Activated naive CD4-positive, alpha-beta T cell treated with anti-CD3 and anti-CD28 coated beads for 36 hours (primary cell): ENCODE measurements around the gene NVL. TPM values are rescaled to one million over a fixed set of nuclear protein-coding genes. Genes with fewer than 3 reads are reported as not detected.
"Not testable (repeated sequence)": the region's sequence is repeated elsewhere in the genome, so short reads cannot be mapped to it uniquely, and the experiment has no call there.

ENCODE experiments used
- CTCF ChIA-PET: fragments of 350-600 bp; sonication (Branson Sonifier 250); formaldehyde crosslinking; loops from one replicate; lab custom pipeline; 2021; ENCODE audit warnings: antibody characterized with exemption; lab: Charles Lee
- DNase-seq: peaks from one replicate; pipeline ENCODE4 v3.0.0-alpha.2; 2020
- H3K27ac Mint-ChIP-seq: one replicate; pipeline ENCODE4 v1.8.0; 2021; ENCODE audit warnings: mild to moderate bottlenecking, mixed read lengths
- H3K27me3 Mint-ChIP-seq: one replicate; pipeline ENCODE4 v1.8.0; 2021; ENCODE audit warnings: low read depth, mixed read lengths
- H3K36me3 Mint-ChIP-seq: one replicate; pipeline ENCODE4 v1.8.0; 2021; ENCODE audit warnings: low read depth, mixed read lengths
- H3K4me1 Mint-ChIP-seq: one replicate; pipeline ENCODE4 v1.8.0; 2021; ENCODE audit warnings: low read depth, mixed read lengths
- H3K4me3 Mint-ChIP-seq: one replicate; pipeline ENCODE4 v1.8.0; 2021; ENCODE audit warnings: mild to moderate bottlenecking, moderate library complexity, mixed read lengths
- H3K9me3 Mint-ChIP-seq: one replicate; pipeline ENCODE4 v1.8.0; 2021; ENCODE audit warnings: mixed read lengths
- intact Hi-C: fragments of 100-400 bp; cut with micrococcal nuclease; formaldehyde crosslinking; loops from one replicate; pipeline ENCODE4 v1.15.1; 2023
- total RNA-seq, 2 experiments: library from RNA; stranded (reverse); gene quantifications; one replicate each; pipeline ENCODE4 v1.2.3, GENCODE V29; 2021

Gene NVL
- total RNA-seq, 2 experiments from 2014 or later, result 26.7 to 29.9 TPM

GRCh38 chr1:224353975-224354925 lies 24.3 kb upstream of the NVL start:
- H3K27ac Mint-ChIP-seq, result no peak overlapping the region

GRCh38 chr1:224352436-224353085 lies 22.6 kb upstream of the NVL start:
- peaks cover 16% of the 10 kb centered on the region for H3K4me1 Mint-ChIP-seq
- H3K9me3 Mint-ChIP-seq, intact Hi-C loops, H3K27me3 Mint-ChIP-seq, H3K36me3 Mint-ChIP-seq, H3K4me3 Mint-ChIP-seq, H3K27ac Mint-ChIP-seq, DNase-seq: not testable (repeated sequence)
- CTCF ChIA-PET, result interaction anchor here (0.6 to 1.7 kb wide), 3 partner anchors 18 to 720 kb away, joined by 3 to 4 read pairs (median 3); partner anchors contain the start of gene NVL

More at GRCh38 chr1:224353975-224354925, 24.3 kb upstream of the NVL start:
- intact Hi-C loops, result no loop called here
- Mint-ChIP-seq H3K27me3 (no peaks in the 10 kb centered on the region), H3K4me1 (peaks cover 23% of the 10 kb centered on the region), H3K9me3 (no peaks in the 10 kb centered on the region), H3K36me3 (peaks cover 2% of the 10 kb centered on the region), H3K4me3 (no peak overlapping the region)
- DNase-seq, result no peak
- CTCF ChIA-PET, result no interaction called here

- intact Hi-C loops, CTCF ChIA-PET, H3K4me3 Mint-ChIP-seq, DNase-seq, H3K27me3 Mint-ChIP-seq, H3K9me3 Mint-ChIP-seq, H3K36me3 Mint-ChIP-seq: not testable (repeated sequence)
- peak overlapping the region; percentile 50 for H3K27ac Mint-ChIP-seq
- H3K4me1 Mint-ChIP-seq, result peaks cover 14% of the 10 kb centered on the region
Observed at GRCh38 chr1:224349716-224350115, 19.7 kb upstream of the NVL start.

GRCh38 chr1:224348137-224348536 lies 18.2 kb upstream of the NVL start:
- Mint-ChIP-seq H3K27ac (no peak overlapping the region), H3K27me3 (no peaks in the 10 kb centered on the region), H3K9me3 (peaks cover 8% of the 10 kb centered on the region), H3K36me3 (peaks cover 3% of the 10 kb centered on the region), H3K4me1 (peaks cover 14% of the 10 kb centered on the region), H3K4me3 (no peak overlapping the region)
- DNase-seq, result no peak
- CTCF ChIA-PET, result no interaction called here
- intact Hi-C loops, result no loop called here

GRCh38 chr1:224343679-224344078 lies 13.7 kb upstream of the NVL start:
- intact Hi-C loops, result loop anchor here (2.0 kb wide), 1 partner anchor 33 kb away; no protein-coding TSS in a partner anchor
- no peak for DNase-seq
- no peak overlapping the region for H3K4me3 Mint-ChIP-seq
- CTCF ChIA-PET, result interaction anchor here (0.7 kb wide), 1 partner anchor 64 kb away, joined by 3 read pairs; no protein-coding TSS in a partner anchor
- H3K4me1 Mint-ChIP-seq, result peaks cover 13% of the 10 kb centered on the region
- peaks cover 15% of the 10 kb centered on the region for H3K9me3 Mint-ChIP-seq
- peaks cover 3% of the 10 kb centered on the region for H3K36me3 Mint-ChIP-seq
- H3K27ac Mint-ChIP-seq, result no peak overlapping the region
- H3K27me3 Mint-ChIP-seq, result no peaks in the 10 kb centered on the region

- H3K4me1 Mint-ChIP-seq, CTCF ChIA-PET, H3K36me3 Mint-ChIP-seq, H3K27me3 Mint-ChIP-seq, H3K27ac Mint-ChIP-seq: not testable (repeated sequence)
- peak; percentile 62 for DNase-seq
- intact Hi-C loops, result loop anchor here (1.0 kb wide), 1 partner anchor 16 kb away; the partner anchor contains the start of gene CNIH4
- Mint-ChIP-seq H3K4me3 (peak overlapping the region; percentile 72), H3K9me3 (peaks cover 15% of the 10 kb centered on the region)
Observed at GRCh38 chr1:224340453-224341384, 10.7 kb upstream of the NVL start.

GRCh38 chr1:224339442-224340033 lies 9.6 kb upstream of the NVL start:
- CTCF ChIA-PET, result interaction anchor here (1.1 kb wide), 1 partner anchor 120 kb away, joined by 3 read pairs; no protein-coding TSS in a partner anchor
- no peak for DNase-seq
- no peak overlapping the region for H3K4me3 Mint-ChIP-seq
- peaks cover 3% of the 10 kb centered on the region for H3K4me1 Mint-ChIP-seq
- peaks cover 3% of the 10 kb centered on the region for H3K36me3 Mint-ChIP-seq
- peaks cover 15% of the 10 kb centered on the region for H3K9me3 Mint-ChIP-seq
- H3K27ac Mint-ChIP-seq, result no peak overlapping the region
- intact Hi-C loops, result loop anchor here (10.0 kb wide), 1 partner anchor 1205 kb away; no protein-coding TSS in a partner anchor
- no peaks in the 10 kb centered on the region for H3K27me3 Mint-ChIP-seq

GRCh38 chr1:224338150-224338838 lies 8.3 kb upstream of the NVL start:
- CTCF ChIA-PET, result interaction anchor here (1.1 kb wide), 1 partner anchor 122 kb away, joined by 3 read pairs; no protein-coding TSS in a partner anchor
- DNase-seq, result no peak
- H3K36me3 Mint-ChIP-seq, result no peaks in the 10 kb centered on the region
- no peaks in the 10 kb centered on the region for H3K27me3 Mint-ChIP-seq
- peaks cover 14% of the 10 kb centered on the region for H3K4me1 Mint-ChIP-seq
- no peak overlapping the region for H3K27ac Mint-ChIP-seq
- H3K9me3 Mint-ChIP-seq, result peaks cover 8% of the 10 kb centered on the region
- no peak overlapping the region for H3K4me3 Mint-ChIP-seq
- intact Hi-C loops, result loop anchor here (10.0 kb wide), 1 partner anchor 1203 kb away; no protein-coding TSS in a partner anchor

- Mint-ChIP-seq H3K4me3 (no peak overlapping the region), H3K4me1 (peaks cover 20% of the 10 kb centered on the region), H3K27ac (peak overlapping the region; percentile 47), H3K27me3 (no peaks in the 10 kb centered on the region), H3K36me3 (no peaks in the 10 kb centered on the region), H3K9me3 (no peaks in the 10 kb centered on the region)
- no peak for DNase-seq
- CTCF ChIA-PET, result interaction anchor here (0.7 to 2.1 kb wide), 11 partner anchors 11 to 638 kb away, joined by 3 to 21 read pairs (median 3); partner anchors contain the start of gene FBXO28
- intact Hi-C loops, result loop anchor here (1.0 to 10.0 kb wide), 6 partner anchors 49 to 1199 kb away; no protein-coding TSS in a partner anchor
Observed at GRCh38 chr1:224333939-224334786, 4.2 kb upstream of the NVL start.

GRCh38 chr1:224333309-224333926 lies 3.4 kb upstream of the NVL start:
- no peaks in the 10 kb centered on the region for H3K27me3 Mint-ChIP-seq
- CTCF ChIA-PET, result interaction anchor here (0.7 to 2.1 kb wide), 10 partner anchors 11 to 638 kb away, joined by 3 to 21 read pairs (median 3); partner anchors contain the start of gene FBXO28
- no peak overlapping the region for H3K27ac Mint-ChIP-seq
- no peaks in the 10 kb centered on the region for H3K36me3 Mint-ChIP-seq
- no peaks in the 10 kb centered on the region for H3K9me3 Mint-ChIP-seq
- DNase-seq, result peak; percentile 52
- H3K4me1 Mint-ChIP-seq, result peaks cover 24% of the 10 kb centered on the region
- intact Hi-C loops, result loop anchor here (1.0 to 10.0 kb wide), 6 partner anchors 49 to 1199 kb away; no protein-coding TSS in a partner anchor
- no peak overlapping the region for H3K4me3 Mint-ChIP-seq
